Stimulated activated CD8-positive, alpha-beta memory T cell treated with anti-CD3 and anti-CD28 coated beads, Interleukin-7, amount 100 ng/mL, for 4 hours (primary cell): ENCODE measurements around the gene FRS3.

ENCODE experiments used
- DNase-seq, 2 donors: peaks; one replicate each; pipeline ENCODE4 v3.0.0-alpha.2; 2020; ENCODE audit warnings: low read depth in 2 of 2

Gene FRS3

DNA sequence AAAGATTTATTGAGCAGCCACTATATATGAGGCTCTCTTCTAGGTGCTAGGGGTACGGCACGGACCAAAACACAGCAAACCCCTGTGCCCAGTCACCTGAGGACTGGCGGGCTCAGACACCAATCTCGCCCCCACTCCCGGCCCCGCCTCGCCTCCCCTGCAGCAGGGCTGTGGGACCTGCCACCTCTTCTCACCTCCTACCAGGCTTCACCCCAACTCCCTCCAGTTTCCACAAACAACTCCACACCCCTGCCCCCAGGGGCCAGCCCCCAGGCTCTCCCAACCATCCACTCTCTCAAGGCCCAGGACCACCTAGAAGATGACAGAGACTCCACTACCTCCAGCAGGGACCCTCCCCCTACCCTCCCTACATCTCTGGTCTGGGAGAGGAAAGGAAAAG is 50.7 kb downstream of the FRS3 start:
- DNase-seq: no peak

DNA sequence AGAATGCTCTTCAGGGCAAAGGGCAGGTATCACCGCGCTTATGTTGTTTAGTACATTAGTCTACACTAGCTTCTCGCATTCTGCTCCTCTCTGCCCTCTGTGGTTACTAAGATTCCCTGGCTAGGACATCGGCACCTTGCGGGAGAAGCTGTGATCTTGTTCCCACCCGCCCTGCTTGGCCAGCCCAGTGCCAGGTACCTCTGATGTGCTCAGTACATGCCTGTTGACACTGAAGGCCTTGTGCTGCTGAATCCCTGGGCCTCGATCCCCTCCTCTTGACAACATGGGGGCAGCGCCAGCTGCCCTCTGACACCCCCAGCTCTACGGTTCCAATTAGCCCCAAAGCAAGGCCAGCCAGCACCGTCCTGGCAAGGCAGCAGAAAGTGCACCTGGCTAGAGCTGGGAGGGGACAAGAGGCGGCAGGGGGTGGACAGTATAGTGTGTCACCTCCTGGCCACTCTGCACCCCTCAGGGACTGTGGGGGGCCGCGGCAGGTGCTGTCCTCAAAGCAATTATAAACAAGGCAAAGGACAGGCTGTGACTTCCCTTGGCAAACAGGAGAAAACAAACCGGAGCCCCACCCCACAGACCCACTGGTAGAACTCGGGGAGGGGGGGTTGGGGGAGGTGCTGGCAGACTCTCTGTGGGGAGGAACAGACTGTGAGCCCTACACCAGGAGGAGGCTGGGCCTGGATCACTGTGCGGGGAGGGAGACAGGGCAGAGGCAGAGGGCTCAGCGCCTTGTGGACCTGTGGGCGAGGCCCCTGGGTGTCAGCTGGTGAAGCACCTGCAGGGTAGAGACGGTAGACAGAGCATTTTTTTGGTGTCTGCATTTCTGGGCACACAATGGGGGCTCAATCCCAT is 51.4 kb downstream of the FRS3 start:
- no peak for DNase-seq

DNA sequence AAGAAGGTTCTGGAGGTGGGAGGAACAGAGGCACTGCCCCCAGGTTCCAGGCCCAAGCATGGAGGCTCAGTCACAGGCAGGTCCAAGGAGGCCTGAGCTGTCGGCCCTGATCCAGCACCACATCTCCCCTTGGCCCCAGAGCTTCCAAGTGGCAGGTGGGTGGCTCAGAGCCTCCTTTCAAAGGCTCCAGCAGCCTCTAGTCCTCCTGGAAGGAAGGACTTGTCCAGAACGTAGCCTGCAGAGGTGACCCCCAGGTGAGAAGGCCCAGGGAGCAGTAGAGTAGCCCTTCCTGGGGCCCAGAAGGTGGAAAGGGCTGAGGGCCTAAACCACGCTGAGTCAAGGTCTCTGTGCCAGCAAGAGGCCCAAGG is 52.0 kb downstream of the FRS3 start:
- DNase-seq: no peak

DNA sequence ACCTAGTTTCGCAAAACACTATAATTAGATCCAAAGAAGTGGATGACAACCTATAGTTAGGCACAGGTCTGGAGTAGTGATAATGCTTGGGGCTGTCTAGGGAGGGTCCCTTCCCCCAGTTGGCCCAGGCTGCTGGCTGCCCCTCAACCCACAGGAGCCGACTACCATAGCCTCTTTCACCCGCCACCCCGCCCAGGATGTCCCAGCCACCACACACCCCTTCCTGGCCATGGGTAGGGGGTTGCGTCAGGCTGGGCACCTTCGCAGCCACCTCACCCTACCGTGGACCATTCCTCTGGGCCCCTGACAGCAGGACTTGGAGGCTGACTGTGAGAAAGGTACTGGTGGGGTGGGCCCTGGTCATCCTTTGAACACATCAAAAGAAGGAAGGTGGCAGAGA is 52.8 kb downstream of the FRS3 start:
- no peak for DNase-seq

DNA sequence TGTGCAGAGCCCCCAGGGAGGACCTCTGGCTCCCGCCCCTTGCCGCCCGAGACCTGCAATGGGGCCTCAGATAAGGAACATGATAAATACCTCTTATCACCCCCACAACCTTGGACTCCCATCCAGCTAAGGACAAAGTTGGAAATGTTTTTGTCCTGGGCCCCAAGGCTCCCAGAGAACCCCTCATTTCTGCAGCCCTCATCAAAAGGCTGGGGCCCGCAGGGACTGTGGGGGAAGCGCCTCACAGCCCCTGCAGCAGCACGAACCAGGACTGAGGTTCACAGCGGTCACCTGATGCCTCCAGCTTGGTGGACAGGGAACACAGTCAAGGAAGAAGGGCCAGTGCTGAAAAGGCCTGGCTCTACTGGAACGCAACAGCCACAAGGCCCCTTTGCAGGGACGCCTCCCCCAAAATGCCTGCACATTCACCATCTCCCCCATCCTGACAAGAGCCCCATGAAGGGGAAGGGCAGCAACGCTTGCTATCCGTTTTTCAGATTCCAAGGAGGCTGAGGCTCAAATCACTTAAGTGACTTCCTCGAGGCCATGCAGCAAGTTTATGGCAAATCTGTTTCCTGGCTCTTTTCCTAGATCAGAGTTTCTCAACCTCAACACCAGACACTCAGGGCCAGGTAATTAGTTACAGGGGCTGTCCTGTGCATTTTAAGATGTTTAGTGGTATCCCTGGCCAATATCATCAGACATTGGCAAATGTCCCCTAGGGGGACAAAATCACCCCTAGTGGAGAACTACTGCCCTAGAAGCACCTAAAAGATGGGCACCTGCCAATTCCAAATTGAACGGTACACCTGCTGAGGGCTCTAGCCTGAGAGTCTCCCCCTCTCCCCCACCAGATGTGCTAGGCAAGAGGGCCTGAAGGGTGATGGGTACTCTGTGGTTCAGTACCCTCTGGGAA is 54.9 kb downstream of the FRS3 start:
- no peak for DNase-seq

DNA sequence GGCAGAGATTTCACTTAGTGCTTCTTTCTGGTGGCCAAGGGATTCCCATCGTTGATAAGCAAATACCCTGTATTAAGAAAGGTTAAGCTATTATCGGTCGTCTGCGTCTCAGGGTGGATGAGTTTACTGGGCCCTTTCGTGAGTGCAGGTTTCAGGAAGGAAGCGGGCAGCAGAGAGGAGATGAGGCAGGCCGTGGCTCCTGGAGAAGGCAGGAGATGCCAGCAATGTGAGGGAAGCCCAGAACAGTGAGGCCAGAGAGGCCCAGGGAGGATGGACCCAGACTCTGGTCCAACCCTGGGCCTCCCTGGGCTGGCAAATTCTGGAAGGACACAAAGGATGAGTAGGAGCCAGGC is 55.5 kb downstream of the FRS3 start:
- no peak for DNase-seq

DNA sequence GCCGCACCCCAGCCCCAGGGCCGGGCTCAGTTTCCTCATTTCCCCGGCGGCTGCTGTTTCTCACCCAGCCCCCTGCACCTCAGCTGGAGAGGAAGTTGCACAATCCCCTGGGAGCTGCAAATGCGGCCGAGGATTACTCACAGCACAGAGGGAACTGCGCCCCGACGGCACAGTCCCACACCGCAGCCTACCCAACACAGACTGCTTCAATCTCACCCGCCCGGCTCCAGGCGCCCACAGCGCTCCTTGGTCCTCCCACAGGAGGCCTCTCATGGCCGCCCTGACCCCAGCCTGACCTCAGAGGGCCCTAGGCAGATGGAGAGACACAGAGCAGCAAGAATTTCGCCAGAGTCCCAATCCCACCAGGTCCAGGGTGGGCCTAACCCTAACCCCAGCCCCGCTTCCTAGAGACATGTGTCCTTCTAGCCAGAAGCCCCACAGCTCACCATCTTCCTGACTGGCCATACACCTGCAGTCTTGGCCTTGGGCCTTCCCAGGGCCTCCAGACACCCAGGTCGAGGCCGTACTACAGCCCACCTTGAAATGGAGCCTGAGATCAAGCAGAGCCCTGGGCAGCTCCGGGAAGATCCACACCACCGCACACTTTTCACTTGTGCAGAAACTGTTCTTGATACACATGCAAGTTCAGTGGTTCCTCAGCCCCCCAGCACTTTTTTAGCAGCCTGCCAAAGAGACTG is 56.0 kb downstream of the FRS3 start:
- no peak for DNase-seq

DNA sequence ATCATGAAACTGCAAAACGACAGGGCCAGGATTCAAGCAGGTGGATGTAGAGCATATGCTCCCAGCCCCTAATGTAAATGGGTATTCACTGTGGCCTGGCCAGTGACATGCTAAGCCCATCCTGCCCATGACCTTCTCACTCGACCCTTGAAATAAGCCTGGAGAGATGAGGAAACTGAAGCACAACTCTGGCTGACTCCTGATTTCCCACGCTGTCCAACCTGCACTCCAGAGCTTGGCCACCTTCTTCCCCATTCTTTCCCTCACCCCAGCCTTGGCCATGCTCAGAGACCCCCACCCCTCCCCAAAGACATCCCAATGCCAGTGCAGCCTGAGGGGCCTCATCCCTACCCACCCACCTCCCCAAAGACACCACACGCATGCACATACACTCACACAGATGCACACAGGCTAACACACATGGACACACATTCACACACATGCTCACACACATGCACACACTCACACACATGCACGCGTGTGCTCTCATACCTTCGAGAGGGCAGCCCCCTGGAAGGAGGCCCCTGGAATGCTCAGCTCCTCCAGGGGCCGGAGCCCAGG is 56.7 kb downstream of the FRS3 start:
- DNase-seq: no peak

DNA sequence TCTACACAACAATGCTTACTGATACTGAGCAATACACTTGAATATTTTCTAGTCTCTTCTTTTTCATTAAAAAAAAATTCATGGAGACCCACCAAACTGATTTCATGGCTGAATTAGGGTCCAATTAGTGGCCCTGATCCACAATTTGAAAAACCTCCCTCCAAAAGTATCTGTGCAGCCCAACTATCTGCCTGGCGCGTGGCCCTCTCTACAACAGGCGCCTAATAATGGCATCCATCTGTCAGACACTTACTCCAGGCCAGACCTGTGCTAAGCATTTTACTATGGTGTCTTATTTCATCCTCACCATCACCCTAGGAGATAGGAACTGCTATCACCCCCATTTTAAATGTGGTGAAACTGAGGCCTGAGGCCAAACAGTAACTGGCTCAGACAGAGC is 58.3 kb downstream of the FRS3 start:
- DNase-seq: no peak

DNA sequence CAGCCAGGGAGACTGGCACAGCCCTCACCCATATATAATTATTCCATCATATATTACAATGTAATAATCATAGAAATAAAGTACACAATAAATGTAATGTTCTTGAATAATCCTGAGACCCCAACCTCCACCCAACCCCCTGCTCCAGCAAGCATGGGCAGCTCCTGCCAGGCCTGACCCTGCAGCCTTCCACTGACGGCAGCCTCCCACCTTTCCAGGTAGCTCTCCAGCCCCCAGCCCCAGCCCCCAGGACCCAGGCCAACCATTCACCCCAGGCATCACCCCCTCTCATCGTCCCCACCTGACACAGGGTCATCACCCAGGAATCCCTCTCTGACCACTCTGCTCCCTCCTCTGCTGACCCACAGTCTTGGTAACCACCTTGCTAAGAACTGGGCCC is 58.9 kb downstream of the FRS3 start:
- DNase-seq: no peak

DNA sequence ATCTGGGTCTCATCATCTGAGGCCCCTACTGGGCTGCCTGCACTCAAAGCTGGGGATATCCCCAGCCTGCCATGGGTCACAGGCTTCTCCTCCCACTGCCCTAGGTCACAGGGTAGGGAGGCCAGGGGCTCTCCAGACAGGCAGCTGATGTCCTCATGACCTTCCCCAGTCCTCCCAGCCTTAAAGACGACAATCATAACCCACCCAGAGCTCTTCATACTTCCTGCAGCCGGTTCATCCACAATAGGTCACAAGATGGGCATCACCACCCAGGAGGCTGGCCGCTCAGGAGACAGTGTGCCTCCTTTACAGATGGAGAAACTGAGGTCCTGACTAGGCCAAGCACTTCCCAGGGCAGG is 59.5 kb downstream of the FRS3 start:
- DNase-seq: no peak
